ENCODE data around the gene FOXO6. TPM values are rescaled to one million over a fixed set of nuclear protein-coding genes. Genes with fewer than 3 reads are reported as not detected.

FOXO6 gene
- total RNA-seq, 1 donor from 2014 or later, result 2.1 TPM

DNA sequence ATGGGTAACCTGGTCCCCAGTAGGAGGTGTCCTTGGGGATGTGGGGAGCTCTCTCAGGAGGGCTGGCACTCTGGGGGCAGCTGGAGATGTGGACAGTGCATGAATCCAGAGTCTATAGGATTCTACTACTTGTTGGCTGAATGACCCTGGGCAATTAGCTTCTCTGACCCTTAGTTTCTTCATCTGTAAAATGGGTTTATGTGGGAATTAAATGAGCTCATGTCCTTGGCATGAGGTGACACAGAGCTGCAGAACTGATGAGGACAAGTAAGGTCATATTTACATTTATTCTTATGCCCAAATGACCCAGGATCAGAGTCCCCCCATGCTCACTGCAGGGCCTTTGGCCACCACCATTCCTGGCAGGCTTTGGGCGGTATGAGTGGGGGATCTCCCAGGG, 29.3 kb downstream of the FOXO6 start:
- Histone ChIP-seq H3K27me3 (ENCODE audit: low read depth) (peaks cover 15% of the 10 kb centered on the region), H3K4me3 (no peak overlapping the region), H3K36me3 (no peaks in the 10 kb centered on the region), H3K27ac (replicated peaks) (no peak overlapping the region), H3K4me1 (peaks cover 50% of the 10 kb centered on the region), H3K9me3 (replicated peaks) (no peaks in the 10 kb centered on the region)
- intact Hi-C loops (cut with micrococcal nuclease), result no loop called here
- TF ChIP-seq, protein P1, sequence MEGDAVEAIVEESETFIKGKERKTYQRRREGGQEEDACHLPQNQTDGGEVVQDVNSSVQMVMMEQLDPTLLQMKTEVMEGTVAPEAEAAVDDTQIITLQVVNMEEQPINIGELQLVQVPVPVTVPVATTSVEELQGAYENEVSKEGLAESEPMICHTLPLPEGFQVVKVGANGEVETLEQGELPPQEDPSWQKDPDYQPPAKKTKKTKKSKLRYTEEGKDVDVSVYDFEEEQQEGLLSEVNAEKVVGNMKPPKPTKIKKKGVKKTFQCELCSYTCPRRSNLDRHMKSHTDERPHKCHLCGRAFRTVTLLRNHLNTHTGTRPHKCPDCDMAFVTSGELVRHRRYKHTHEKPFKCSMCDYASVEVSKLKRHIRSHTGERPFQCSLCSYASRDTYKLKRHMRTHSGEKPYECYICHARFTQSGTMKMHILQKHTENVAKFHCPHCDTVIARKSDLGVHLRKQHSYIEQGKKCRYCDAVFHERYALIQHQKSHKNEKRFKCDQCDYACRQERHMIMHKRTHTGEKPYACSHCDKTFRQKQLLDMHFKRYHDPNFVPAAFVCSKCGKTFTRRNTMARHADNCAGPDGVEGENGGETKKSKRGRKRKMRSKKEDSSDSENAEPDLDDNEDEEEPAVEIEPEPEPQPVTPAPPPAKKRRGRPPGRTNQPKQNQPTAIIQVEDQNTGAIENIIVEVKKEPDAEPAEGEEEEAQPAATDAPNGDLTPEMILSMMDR (IDR thresholded peaks at IDR 0.05; ENCODE audit: borderline replicate concordance), result no peak
- DNase-seq, result no peak

DNA sequence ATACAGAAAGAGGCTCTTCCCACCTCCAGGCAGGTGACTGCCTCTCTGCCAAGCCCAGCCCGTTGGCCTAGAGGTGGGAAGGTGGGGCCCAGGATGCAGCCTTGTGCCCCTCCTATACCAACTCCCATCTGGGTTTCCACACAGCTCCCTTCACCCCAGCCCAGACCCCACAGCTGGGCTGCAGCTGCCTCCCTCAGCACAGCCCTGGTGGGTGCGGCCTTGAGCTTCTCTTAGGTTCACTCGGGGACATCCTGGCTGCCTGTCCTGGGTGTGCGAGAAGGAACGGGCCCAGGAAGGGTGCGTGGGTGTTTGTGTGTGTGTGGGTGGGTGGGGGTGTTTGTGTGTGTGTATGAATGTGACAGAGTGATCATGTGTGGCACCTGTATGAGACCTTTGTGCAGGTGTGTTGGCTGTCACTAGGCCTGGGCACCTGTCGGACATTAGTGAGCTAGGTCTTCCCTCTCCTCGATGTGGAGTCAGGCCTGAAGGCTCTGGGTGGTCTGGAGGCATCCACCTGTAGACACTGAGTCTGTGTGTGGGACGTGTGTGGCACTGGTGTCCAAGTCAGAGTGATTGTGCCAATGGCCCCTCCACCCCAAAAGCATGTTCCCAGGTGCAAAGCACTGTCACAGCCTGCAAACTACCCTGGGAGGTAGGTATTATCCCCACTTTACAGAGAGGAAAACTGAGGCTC, 30.7 kb downstream of the FOXO6 start:
- intact Hi-C loops (cut with micrococcal nuclease), result no loop called here
- H3K4me1 ChIP-seq, result peaks cover 45% of the 10 kb centered on the region
- H3K27ac ChIP-seq (replicated peaks), result no peak overlapping the region
- H3K9me3 ChIP-seq (replicated peaks), result no peaks in the 10 kb centered on the region
- no peak for DNase-seq
- TF ChIP-seq, protein P1 (IDR thresholded peaks at IDR 0.05; ENCODE audit: borderline replicate concordance), result no peak
- H3K27me3 ChIP-seq (ENCODE audit: low read depth), result peaks cover 19% of the 10 kb centered on the region
- no peak overlapping the region for H3K4me3 ChIP-seq
- H3K36me3 ChIP-seq, result no peaks in the 10 kb centered on the region

DNA sequence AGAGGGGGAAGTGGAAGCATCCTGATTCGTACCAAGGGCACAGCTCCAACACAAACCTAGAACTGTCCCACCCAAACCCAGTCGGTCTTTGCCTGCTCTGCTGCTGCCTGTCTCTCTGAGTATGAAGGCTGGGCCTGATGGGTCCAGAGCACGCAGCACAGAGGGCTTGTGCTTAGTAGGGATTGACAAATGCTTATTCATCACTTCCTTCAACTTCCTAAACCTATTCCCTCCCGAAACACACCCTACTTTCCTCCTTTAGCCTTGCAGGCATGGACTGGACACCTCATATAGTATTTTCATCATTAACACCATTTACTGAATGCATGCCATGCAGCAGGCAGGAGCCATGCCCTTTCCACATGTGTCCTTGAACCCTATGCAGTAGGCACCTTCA, 31.3 kb downstream of the FOXO6 start:
- TF ChIP-seq, protein P1 (IDR thresholded peaks at IDR 0.05; ENCODE audit: borderline replicate concordance), result no peak
- intact Hi-C loops (cut with micrococcal nuclease), result no loop called here

DNA sequence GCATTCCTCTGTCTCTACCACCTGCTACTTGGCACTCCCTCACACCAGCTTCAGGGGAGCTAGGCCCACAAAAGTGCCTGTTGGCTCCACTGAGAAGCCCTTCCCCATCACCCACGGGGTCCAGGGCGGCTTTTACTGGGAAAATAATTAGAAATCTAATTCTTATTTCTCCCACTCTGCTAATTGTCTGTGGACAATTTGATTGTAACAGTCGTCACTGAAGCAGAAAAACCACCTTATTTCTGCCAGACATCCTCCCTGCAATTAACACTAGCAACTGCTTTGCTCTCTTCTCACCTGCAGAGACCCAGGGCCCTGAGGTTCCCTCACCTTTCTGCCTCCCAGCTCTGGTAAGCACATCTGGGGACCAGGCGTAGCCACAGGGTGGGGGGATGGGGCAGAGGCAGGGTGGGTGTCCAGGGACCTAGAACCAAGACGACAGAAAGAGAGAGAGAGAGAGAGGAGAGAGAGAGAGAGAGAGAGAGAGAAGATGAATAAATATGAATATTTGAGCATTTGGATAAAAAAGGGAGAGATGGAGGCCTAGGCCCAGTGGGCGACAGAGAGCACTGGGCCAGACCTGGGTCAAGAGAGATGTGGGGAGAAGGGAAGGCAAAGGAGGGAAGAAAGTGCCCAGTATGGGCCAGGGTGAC, 32.6 kb downstream of the FOXO6 start:
- Histone ChIP-seq H3K9me3 (replicated peaks) (no peaks in the 10 kb centered on the region), H3K4me1 (peaks cover 36% of the 10 kb centered on the region), H3K36me3 (no peaks in the 10 kb centered on the region), H3K27me3 (ENCODE audit: low read depth) (peaks cover 19% of the 10 kb centered on the region), H3K27ac (replicated peaks) (no peak overlapping the region), H3K4me3 (no peak overlapping the region)
- no peak for DNase-seq
- intact Hi-C loops (cut with micrococcal nuclease), result no loop called here
- TF ChIP-seq, protein P1 (IDR thresholded peaks at IDR 0.05; ENCODE audit: borderline replicate concordance), result no peak

More for the DNA sequence above, 31.3 kb downstream of the FOXO6 start:
- Histone ChIP-seq H3K4me1 (peaks cover 40% of the 10 kb centered on the region), H3K27me3 (ENCODE audit: low read depth) (peaks cover 19% of the 10 kb centered on the region), H3K27ac (replicated peaks) (no peak overlapping the region), H3K9me3 (replicated peaks) (no peaks in the 10 kb centered on the region), H3K36me3 (no peaks in the 10 kb centered on the region), H3K4me3 (no peak overlapping the region)
- no peak for DNase-seq

DNA sequence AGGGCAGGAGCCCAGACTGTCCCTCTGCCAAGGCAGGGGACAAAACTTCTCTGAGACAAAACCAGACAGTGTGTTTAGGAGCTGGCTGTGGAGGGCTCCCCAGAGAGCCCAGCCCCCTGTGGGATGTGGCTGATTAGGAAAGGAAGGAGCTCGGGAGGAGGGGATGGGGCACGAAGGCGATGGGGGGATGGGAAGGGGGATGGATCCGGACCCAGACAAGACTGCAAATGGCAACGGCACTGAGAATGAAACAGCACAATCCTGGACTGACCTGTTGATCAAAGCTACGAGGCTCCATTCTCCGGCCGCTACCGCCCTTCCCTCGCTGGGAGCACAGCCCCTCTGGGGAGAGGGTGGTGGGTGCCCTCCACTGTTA, 33.1 kb downstream of the FOXO6 start:
- TF ChIP-seq, protein P1 (IDR thresholded peaks at IDR 0.05; ENCODE audit: borderline replicate concordance), result no peak
- DNase-seq, result no peak
- intact Hi-C loops (cut with micrococcal nuclease), result no loop called here

More for the DNA sequence above, 33.1 kb downstream of the FOXO6 start:
- H3K9me3 ChIP-seq (replicated peaks), result no peaks in the 10 kb centered on the region
- no peaks in the 10 kb centered on the region for H3K36me3 ChIP-seq
- no peak overlapping the region for H3K4me3 ChIP-seq
- peaks cover 19% of the 10 kb centered on the region for H3K27me3 ChIP-seq (ENCODE audit: low read depth)
- H3K4me1 ChIP-seq, result peaks cover 41% of the 10 kb centered on the region
- no peak overlapping the region for H3K27ac ChIP-seq (replicated peaks)
